Sigmoid colon (tissue), 4 donors: ENCODE measurements around the gene IL19.

Source experiments
- CTCF ChIP-seq, 4 experiments: fragments of 450-650 bp in 3 of 4; fragments of 200-600 bp in 1 of 4; IDR thresholded peaks; one replicate each; pipeline ENCODE4 v1.5.1; 2016 to 2019; ENCODE audit warnings: antibody characterized with exemption in 4 of 4, mild to moderate bottlenecking in 3 of 4, moderate library complexity in 2 of 4
- POLR2A ChIP-seq, 2 donors: fragments of 450-650 bp; IDR thresholded peaks; one replicate each; pipeline ENCODE4 v1.6.1; 2016; ENCODE audit warnings: antibody characterized with exemption in 2 of 2, mild to moderate bottlenecking in 2 of 2, moderate library complexity in 2 of 2
- POLR2AphosphoS5 ChIP-seq, 4 donors: sonication (generic); formaldehyde crosslinking; IDR thresholded peaks; one replicate each; pipeline ENCODE4 v1.6.1; 2017; ENCODE audit warnings: antibody characterized with exemption in 4 of 4

GRCh38 chr1:206723462-206723804, 47.1 kb upstream of the IL19 start:
- TF ChIP-seq CTCF (IDR thresholded peaks at IDR 0.05) (no peak), POLR2A (IDR thresholded peaks at IDR 0.05) (no peak), POLR2AphosphoS5 (IDR thresholded peaks at IDR 0.05) (no peak)
